K562 (cell line): ENCODE results near the gene PACSIN1. TPM values are rescaled to one million over a fixed set of nuclear protein-coding genes. Genes with fewer than 3 reads are reported as not detected.

ENCODE experiments used
- ATAC-seq: fragments of 200-7000 bp; cut with Tn5 transposase; 3 replicates; pipeline ENCODE4 v1.9.1; 2020; ENCODE audit warnings: moderate library complexity
- BruUV-seq: library from RNA; stranded (reverse); fragments of 400-500 nt; replicated peaks from 2 replicates; lab custom pipeline; 2021; lab: Mats Ljungman, UMichigan
- CTCF ChIA-PET: fragments of 300-600 bp; formaldehyde crosslinking; extraction: SDS; loops from one replicate; lab custom pipeline; 2021; ENCODE audit warnings: low intra/inter-chr PET ratio; lab: Yijun Ruan, JAX
- POLR2A ChIA-PET: fragments of 300-600, 350-650 bp; sonication (Branson Sonifier 250); formaldehyde crosslinking; extraction: SDS; loops from one replicate; lab custom pipeline; 2021; ENCODE audit warnings: antibody characterized with exemption, inconsistent platforms; lab: Yijun Ruan, JAX
- DNase-seq, 4 experiments: peaks; one replicate each; pipeline versions ENCODE4 v3.0.0 to v3.0.0-alpha.2; 2011 to 2018; ENCODE audit warnings: low spot score in 3 of 4, mixed read lengths in 3 of 4; ENCODE audit errors: extremely low read depth in 1 of 4
- FAIRE-seq: peaks from 2 replicates; lab custom pipeline; 2011; peaks lifted over from hg19 to GRCh38; lab: Jason Lieb, UNC
- H2AFZ ChIP-seq: 2 replicates; pipeline ENCODE4 v1.6.0; 2011; ENCODE audit warnings: low read depth, low read length, control low read depth, inconsistent platforms
- H3K27ac ChIP-seq: fragments of 200-600 bp; 3 replicates; pipeline ENCODE4 v1.8.0; 2011; ENCODE audit warnings: low read depth, mild to moderate bottlenecking, control low read depth, inconsistent platforms, low read length, moderate library complexity, mixed read lengths; ENCODE audit errors: extremely low read depth
- H3K27me3 ChIP-seq, 2 experiments: fragments of 300-600 bp in 1 of 2; 2 replicates in 1 of 2; 3 replicates in 1 of 2; pipeline versions ENCODE4 v1.6.0 to v1.8.0; 2011; ENCODE audit warnings: inconsistent platforms in 2 of 2, low read length in 2 of 2, mild to moderate bottlenecking in 1 of 2, mixed read lengths in 1 of 2, moderate library complexity in 1 of 2; ENCODE audit not compliant: control insufficient read depth in 2 of 2, insufficient read depth in 2 of 2
- H3K36me3 ChIP-seq: fragments of 300-600 bp; 3 replicates; pipeline ENCODE4 v1.8.0; 2011; ENCODE audit warnings: mild to moderate bottlenecking, low read length, inconsistent platforms; ENCODE audit not compliant: control insufficient read depth, insufficient read depth
- H3K4me1 ChIP-seq, 2 experiments: fragments of 200-600 bp in 1 of 2; replicated peaks in 1 of 2; 2 replicates in 1 of 2; 3 replicates in 1 of 2; pipeline versions ENCODE4 v1.5.1 to v1.8.0; 2011; ENCODE audit warnings: inconsistent platforms in 2 of 2, low read length in 2 of 2, mild to moderate bottlenecking in 1 of 2, mixed read lengths in 1 of 2, moderate library complexity in 1 of 2; ENCODE audit not compliant: control insufficient read depth in 2 of 2, insufficient read depth in 2 of 2
- H3K4me2 ChIP-seq: 2 replicates; pipeline ENCODE4 v1.6.1; 2011; ENCODE audit warnings: low read length, control low read depth, inconsistent platforms, mixed read lengths; ENCODE audit not compliant: insufficient read depth
- H3K4me3 ChIP-seq: fragments of 200-600 bp; sonication (generic), shearing (Covaris generic); 2 replicates; pipeline ENCODE4 v1.5.1; 2016; ENCODE audit warnings: control low read depth, inconsistent platforms
- H3K79me2 ChIP-seq: fragments of 200-600 bp; 3 replicates; pipeline ENCODE4 v1.8.0; 2011; ENCODE audit warnings: low read length, inconsistent platforms; ENCODE audit not compliant: control insufficient read depth, insufficient read depth
- H3K9ac ChIP-seq, 2 experiments: 2 replicates each; pipeline versions ENCODE4 v1.6.0 to v1.6.1; 2011; ENCODE audit warnings: low read depth in 2 of 2, low read length in 2 of 2, control low read depth in 1 of 2, inconsistent platforms in 1 of 2, mild to moderate bottlenecking in 1 of 2, mixed read lengths in 1 of 2; ENCODE audit not compliant: insufficient read depth in 1 of 2
- H3K9me1 ChIP-seq: one replicate; pipeline ENCODE4 v1.6.0; 2011; ENCODE audit warnings: inconsistent platforms, mild to moderate bottlenecking, low read length, moderate library complexity; ENCODE audit not compliant: control insufficient read depth, insufficient read depth
- H3K9me3 ChIP-seq: replicated peaks from 2 replicates; pipeline ENCODE4 v1.5.1; 2011; ENCODE audit warnings: low read depth, low read length, inconsistent platforms; ENCODE audit not compliant: control insufficient read depth, insufficient read depth
- H4K20me1 ChIP-seq: replicated peaks from 2 replicates; pipeline ENCODE4 v1.6.1; 2011; ENCODE audit warnings: low read length, inconsistent platforms, mixed read lengths; ENCODE audit not compliant: control insufficient read depth, insufficient read depth
- BMI1 ChIP-seq: fragments of 150-350 bp; IDR thresholded peaks from 2 replicates; pipeline ENCODE4 v1.6.1; 2014; ENCODE audit warnings: low read length
- KDM5B ChIP-seq: fragments of 200-600 bp; sonication (generic); IDR thresholded peaks from 2 replicates; pipeline ENCODE4 v1.6.1; 2012; ENCODE audit warnings: low read depth, mild to moderate bottlenecking, moderate library complexity, low read length, control low read depth, inconsistent platforms; ENCODE audit not compliant: insufficient replicate concordance
- USF1 ChIP-seq: sonication (generic); formaldehyde crosslinking; IDR thresholded peaks from 2 replicates; pipeline ENCODE4 v1.9.0; 2022; ENCODE audit warnings: mild to moderate bottlenecking, missing genetic modification reagents
- WGBS: fragments of 100-300 bp; shearing (Covaris generic); methylation state at CpG from one replicate; pipeline ENCODE4 v1.1.6; 2016; ENCODE audit warnings: low coverage, mixed read lengths; ENCODE audit not compliant: insufficient coverage; ENCODE audit errors: missing lambda C conversion rate; 5-methylcytosine and 5-hydroxymethylcytosine counted together
- in situ Hi-C: fragments of 300-500 bp; cut with MboI; formaldehyde crosslinking; loops from 4 replicates; pipeline ENCODE4 v1.15.0; 2018; ENCODE audit warnings: inconsistent platforms, mixed read lengths
- intact Hi-C: fragments of 100-400 bp; cut with micrococcal nuclease; formaldehyde crosslinking; loops from 2 replicates; pipeline ENCODE4 v1.14.2; 2022
- polyA plus RNA-seq, 8 experiments: library from polyadenylated mRNA; depleted of rRNA in 4 of 8; stranded (reverse) in 5 of 8; unstranded in 3 of 8; fragments of >200 nt; fragmentation: Nextera tagmentation in 2 of 8; fragmentation: Illumina TruSeq in 1 of 8; extraction: Ambion mirVana in 2 of 8; extraction: Trizol in 1 of 8; gene quantifications; 2 replicates each; pipeline versions ENCODE4 v1.2.1 to v1.2.3, GENCODE V29; 2011 to 2014; ENCODE audit warnings: inconsistent platforms in 1 of 8, missing spikeins in 1 of 8
- total RNA-seq, 7 experiments: library from RNA; depleted of rRNA in 6 of 7; stranded (reverse); fragments of >200 nt in 6 of 7; fragmentation: Illumina TruSeq in 2 of 7; extraction: Trizol in 2 of 7; gene quantifications; 2 replicates each; pipeline versions ENCODE4 v1.2.1 to v1.2.3, GENCODE V29; 2011 to 2021; ENCODE audit warnings: low replicate concordance in 1 of 7

Gene PACSIN1
- total and polyA plus RNA-seq, 9 of the 15 experiments (the other 6 are each of a cell fraction or from before 2014, with no cell fraction given): 0.01 to 1.7 (median 0.45) TPM

- no peaks in the 10 kb centered on the region for H3K27me3 ChIP-seq
- no peak overlapping the region for H3K4me3 ChIP-seq
- intact Hi-C loops: no loop called here
- in situ Hi-C loops: loop anchor here (5.0 kb wide), 1 partner anchor 78 kb away; no protein-coding TSS in a partner anchor
- WGBS: 57% methylated on average over 8 of the region's 8 CpGs
- no peaks in the 10 kb centered on the region for H3K36me3 ChIP-seq
- DNase-seq (no peak), ATAC-seq (no peak), FAIRE-seq (no peak)
- H3K9me1 ChIP-seq: no peaks in the 10 kb centered on the region
- no peak overlapping the region for H2AFZ ChIP-seq
- H3K4me2 ChIP-seq: no peak overlapping the region
- no TSS peak for BruUV-seq
- H3K79me2 ChIP-seq: no peaks in the 10 kb centered on the region
- CTCF ChIA-PET: interaction anchor here (0.5 to 1.0 kb wide), 3 partner anchors 81 to 610 kb away, joined by 3 to 4 read pairs (median 4); no protein-coding TSS in a partner anchor
- POLR2A ChIA-PET: interaction anchor here (0.8 kb wide), 1 partner anchor 16 kb away, joined by 3 read pairs; no protein-coding TSS in a partner anchor
- H3K27ac ChIP-seq: no peak overlapping the region
- TF ChIP-seq KDM5B (no peak), BMI1 (no peak), USF1 (CRISPR knock-in tag) (peak; percentile 23; the same call in 1 of the 2 replicates)
- H3K4me1 ChIP-seq: peaks cover 24 to 61% of the 10 kb centered on the region in 2 experiments
- H3K9me3 ChIP-seq: no peaks in the 10 kb centered on the region
- peak overlapping the region in 1 of 2 experiments; percentile 46; a peak in 1 of 4 replicates for H3K9ac ChIP-seq
- no peaks in the 10 kb centered on the region for H4K20me1 ChIP-seq
Observed at GRCh38 chr6:34528996-34529664, 63.3 kb downstream of the PACSIN1 start.
